ENCODE measurements around the gene TNFRSF1B.

DNA sequence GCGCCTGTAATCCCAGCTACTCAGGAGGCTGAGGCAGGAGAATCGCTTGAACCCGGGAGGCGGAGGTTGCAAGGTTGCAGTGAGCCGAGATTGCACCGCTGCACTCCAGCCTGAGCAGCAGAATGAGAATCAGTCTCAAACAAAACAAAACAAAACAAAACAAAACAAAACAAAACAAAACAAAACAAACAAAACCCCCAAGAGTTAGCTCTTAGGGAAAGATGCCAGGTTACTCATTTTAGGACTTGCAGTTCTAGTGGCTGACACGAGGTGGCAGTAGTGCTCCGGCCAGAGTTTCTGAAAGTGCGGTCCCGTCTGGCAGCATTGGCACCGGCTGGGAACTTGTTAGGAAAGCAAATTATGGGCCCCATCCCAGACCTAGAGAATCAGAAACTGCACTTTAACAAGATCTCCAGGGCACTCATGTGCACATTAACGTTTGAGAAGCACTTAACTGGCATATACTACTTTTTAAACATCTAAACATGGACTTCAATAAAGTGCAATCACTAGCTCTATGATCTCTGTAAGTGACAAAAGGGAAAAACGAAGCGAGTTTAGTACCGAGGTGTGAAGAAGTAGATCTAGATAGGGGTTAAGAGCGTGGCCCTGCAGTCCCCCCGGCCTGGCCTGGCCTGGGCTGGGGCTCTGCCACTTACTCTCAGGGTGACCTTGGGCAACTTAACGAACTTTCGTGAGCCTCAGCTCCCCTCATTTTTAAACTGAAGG lies 41.9 kb upstream of the TNFRSF1B start:
- TF ChIP-seq, protein P1, sequence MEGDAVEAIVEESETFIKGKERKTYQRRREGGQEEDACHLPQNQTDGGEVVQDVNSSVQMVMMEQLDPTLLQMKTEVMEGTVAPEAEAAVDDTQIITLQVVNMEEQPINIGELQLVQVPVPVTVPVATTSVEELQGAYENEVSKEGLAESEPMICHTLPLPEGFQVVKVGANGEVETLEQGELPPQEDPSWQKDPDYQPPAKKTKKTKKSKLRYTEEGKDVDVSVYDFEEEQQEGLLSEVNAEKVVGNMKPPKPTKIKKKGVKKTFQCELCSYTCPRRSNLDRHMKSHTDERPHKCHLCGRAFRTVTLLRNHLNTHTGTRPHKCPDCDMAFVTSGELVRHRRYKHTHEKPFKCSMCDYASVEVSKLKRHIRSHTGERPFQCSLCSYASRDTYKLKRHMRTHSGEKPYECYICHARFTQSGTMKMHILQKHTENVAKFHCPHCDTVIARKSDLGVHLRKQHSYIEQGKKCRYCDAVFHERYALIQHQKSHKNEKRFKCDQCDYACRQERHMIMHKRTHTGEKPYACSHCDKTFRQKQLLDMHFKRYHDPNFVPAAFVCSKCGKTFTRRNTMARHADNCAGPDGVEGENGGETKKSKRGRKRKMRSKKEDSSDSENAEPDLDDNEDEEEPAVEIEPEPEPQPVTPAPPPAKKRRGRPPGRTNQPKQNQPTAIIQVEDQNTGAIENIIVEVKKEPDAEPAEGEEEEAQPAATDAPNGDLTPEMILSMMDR (IDR thresholded peaks at IDR 0.05; ENCODE audit: poor library complexity, severe bottlenecking) = peak; percentile 92
- TF ChIP-seq, protein P2, sequence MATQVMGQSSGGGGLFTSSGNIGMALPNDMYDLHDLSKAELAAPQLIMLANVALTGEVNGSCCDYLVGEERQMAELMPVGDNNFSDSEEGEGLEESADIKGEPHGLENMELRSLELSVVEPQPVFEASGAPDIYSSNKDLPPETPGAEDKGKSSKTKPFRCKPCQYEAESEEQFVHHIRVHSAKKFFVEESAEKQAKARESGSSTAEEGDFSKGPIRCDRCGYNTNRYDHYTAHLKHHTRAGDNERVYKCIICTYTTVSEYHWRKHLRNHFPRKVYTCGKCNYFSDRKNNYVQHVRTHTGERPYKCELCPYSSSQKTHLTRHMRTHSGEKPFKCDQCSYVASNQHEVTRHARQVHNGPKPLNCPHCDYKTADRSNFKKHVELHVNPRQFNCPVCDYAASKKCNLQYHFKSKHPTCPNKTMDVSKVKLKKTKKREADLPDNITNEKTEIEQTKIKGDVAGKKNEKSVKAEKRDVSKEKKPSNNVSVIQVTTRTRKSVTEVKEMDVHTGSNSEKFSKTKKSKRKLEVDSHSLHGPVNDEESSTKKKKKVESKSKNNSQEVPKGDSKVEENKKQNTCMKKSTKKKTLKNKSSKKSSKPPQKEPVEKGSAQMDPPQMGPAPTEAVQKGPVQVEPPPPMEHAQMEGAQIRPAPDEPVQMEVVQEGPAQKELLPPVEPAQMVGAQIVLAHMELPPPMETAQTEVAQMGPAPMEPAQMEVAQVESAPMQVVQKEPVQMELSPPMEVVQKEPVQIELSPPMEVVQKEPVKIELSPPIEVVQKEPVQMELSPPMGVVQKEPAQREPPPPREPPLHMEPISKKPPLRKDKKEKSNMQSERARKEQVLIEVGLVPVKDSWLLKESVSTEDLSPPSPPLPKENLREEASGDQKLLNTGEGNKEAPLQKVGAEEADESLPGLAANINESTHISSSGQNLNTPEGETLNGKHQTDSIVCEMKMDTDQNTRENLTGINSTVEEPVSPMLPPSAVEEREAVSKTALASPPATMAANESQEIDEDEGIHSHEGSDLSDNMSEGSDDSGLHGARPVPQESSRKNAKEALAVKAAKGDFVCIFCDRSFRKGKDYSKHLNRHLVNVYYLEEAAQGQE (IDR thresholded peaks at IDR 0.05; ENCODE audit: borderline replicate concordance) = no peak
- TF ChIP-seq TAF1 (IDR thresholded peaks at IDR 0.05; ENCODE audit: low read depth) = no peak
- no peak for TF ChIP-seq EZH2 (IDR thresholded peaks at IDR 0.05; ENCODE audit: borderline replicate concordance, insufficient read depth, low read length, poor library complexity, severe bottlenecking)
- no peak for TF ChIP-seq POLR2AphosphoS5 (IDR thresholded peaks at IDR 0.05)
- no peak for TF ChIP-seq EP300 (conservative IDR thresholded peaks at IDR 0.05; ENCODE audit: poor library complexity, severe bottlenecking)

All from neural cell (in vitro differentiated cells).